Neuronal stem cell (in vitro differentiated cells): Measurements from ENCODE around the gene DDX39A.

ENCODE experiments used
- DNase-seq: peaks from one replicate; pipeline ENCODE4 v3.0.0-alpha.2; 2013; ENCODE audit warnings: low spot score
- H2AFZ ChIP-seq: one replicate; pipeline ENCODE4 v1.6.1; 2013; ENCODE audit warnings: mild to moderate bottlenecking, low read length, inconsistent platforms
- H2AK5ac ChIP-seq: 2 replicates; pipeline ENCODE4 v1.6.1; 2013; ENCODE audit warnings: low read depth, mild to moderate bottlenecking, inconsistent platforms, low read length, moderate library complexity, mixed read lengths
- H2BK120ac ChIP-seq: 2 replicates; pipeline ENCODE4 v1.6.1; 2013; ENCODE audit warnings: low read depth, mild to moderate bottlenecking, inconsistent platforms, low read length, moderate library complexity, mixed read lengths
- H2BK12ac ChIP-seq: one replicate; pipeline ENCODE4 v1.6.1; 2013; ENCODE audit warnings: low read length, inconsistent platforms
- H2BK15ac ChIP-seq: 2 replicates; pipeline ENCODE4 v1.6.1; 2013; ENCODE audit warnings: mild to moderate bottlenecking, low read length, inconsistent platforms, mixed read lengths
- H2BK5ac ChIP-seq: one replicate; pipeline ENCODE4 v1.6.1; 2013; ENCODE audit warnings: inconsistent platforms, mild to moderate bottlenecking, low read length, moderate library complexity
- H3K14ac ChIP-seq: one replicate; pipeline ENCODE4 v1.6.1; 2013; ENCODE audit warnings: low read length, inconsistent platforms
- H3K18ac ChIP-seq: 2 replicates; pipeline ENCODE4 v1.6.1; 2013; ENCODE audit warnings: low read length, inconsistent platforms
- H3K23ac ChIP-seq: 2 replicates; pipeline ENCODE4 v1.6.1; 2013; ENCODE audit warnings: low read depth, mild to moderate bottlenecking, mixed read lengths, low read length, inconsistent platforms; ENCODE audit not compliant: poor library complexity
- H3K27ac ChIP-seq: replicated peaks from 3 replicates; pipeline ENCODE4 v1.5.1; 2013; ENCODE audit warnings: low read length, inconsistent platforms
- H3K27me3 ChIP-seq, 3 experiments: 2 replicates each; pipeline ENCODE4 v1.6.1; 2013; ENCODE audit warnings: low read length in 3 of 3, mild to moderate bottlenecking in 2 of 3, inconsistent platforms in 1 of 3, low read depth in 1 of 3, mixed read lengths in 1 of 3, moderate library complexity in 1 of 3; ENCODE audit not compliant: control insufficient read depth in 3 of 3, insufficient read depth in 3 of 3
- H3K36me3 ChIP-seq, 2 donors: replicated peaks in 1 of 2; 2 replicates each; pipeline ENCODE4 v1.6.1; 2013; ENCODE audit warnings: low read length in 2 of 2; ENCODE audit not compliant: control insufficient read depth in 2 of 2, insufficient read depth in 2 of 2
- H3K4ac ChIP-seq: 2 replicates; pipeline ENCODE4 v1.6.1; 2013; ENCODE audit warnings: inconsistent platforms, mild to moderate bottlenecking, low read length, moderate library complexity
- H3K4me1 ChIP-seq, 2 donors: 1 replicate in 1 of 2; 2 replicates in 1 of 2; pipeline ENCODE4 v1.6.1; 2013; ENCODE audit warnings: low read length in 2 of 2, low read depth in 1 of 2; ENCODE audit not compliant: control insufficient read depth in 2 of 2, insufficient read depth in 1 of 2
- H3K4me2 ChIP-seq: one replicate; pipeline ENCODE4 v1.6.1; 2013; ENCODE audit warnings: mild to moderate bottlenecking, low read length, inconsistent platforms; ENCODE audit not compliant: insufficient read depth, poor library complexity, severe bottlenecking
- H3K4me3 ChIP-seq, 2 donors: 2 replicates each; pipeline ENCODE4 v1.5.1; 2013; ENCODE audit warnings: low read length in 2 of 2, mild to moderate bottlenecking in 2 of 2, inconsistent platforms in 1 of 2, moderate library complexity in 1 of 2
- H3K79me1 ChIP-seq: one replicate; pipeline ENCODE4 v1.6.1; 2013; ENCODE audit warnings: low read depth, mild to moderate bottlenecking, inconsistent platforms, low read length, moderate library complexity
- H3K9ac ChIP-seq: one replicate; pipeline ENCODE4 v1.6.1; 2013; ENCODE audit warnings: mild to moderate bottlenecking, low read depth, low read length, inconsistent platforms; ENCODE audit not compliant: poor library complexity
- H3K9me3 ChIP-seq, 2 donors: replicated peaks in 1 of 2; 2 replicates each; pipeline versions ENCODE3 to v1.6.1; 2013; ENCODE audit warnings: low read length in 2 of 2, mild to moderate bottlenecking in 2 of 2, inconsistent platforms in 1 of 2, low read depth in 1 of 2, mixed read lengths in 1 of 2, moderate library complexity in 1 of 2; ENCODE audit not compliant: control insufficient read depth in 2 of 2, insufficient read depth in 1 of 2
- H4K8ac ChIP-seq: one replicate; pipeline ENCODE4 v1.6.1; 2013; ENCODE audit warnings: low read depth, mild to moderate bottlenecking, inconsistent platforms, low read length, moderate library complexity
- H4K91ac ChIP-seq: one replicate; pipeline ENCODE4 v1.6.1; 2013; ENCODE audit warnings: low read length, low read depth, mild to moderate bottlenecking, inconsistent platforms; ENCODE audit not compliant: poor library complexity
- WGBS, 2 donors: extraction: QIAGEN DNeasy Blood & Tissue Kit; methylation state at CpG; one replicate each; pipeline ENCODE4 v1.1.7; 2013; ENCODE audit warnings: missing lambda C conversion rate in 2 of 2, mixed read lengths in 1 of 2; ENCODE audit not compliant: insufficient read length in 2 of 2, insufficient replicate concordance in 1 of 2; ENCODE audit errors: extremely low coverage in 2 of 2; 5-methylcytosine and 5-hydroxymethylcytosine counted together

The DDX39A gene

DNA sequence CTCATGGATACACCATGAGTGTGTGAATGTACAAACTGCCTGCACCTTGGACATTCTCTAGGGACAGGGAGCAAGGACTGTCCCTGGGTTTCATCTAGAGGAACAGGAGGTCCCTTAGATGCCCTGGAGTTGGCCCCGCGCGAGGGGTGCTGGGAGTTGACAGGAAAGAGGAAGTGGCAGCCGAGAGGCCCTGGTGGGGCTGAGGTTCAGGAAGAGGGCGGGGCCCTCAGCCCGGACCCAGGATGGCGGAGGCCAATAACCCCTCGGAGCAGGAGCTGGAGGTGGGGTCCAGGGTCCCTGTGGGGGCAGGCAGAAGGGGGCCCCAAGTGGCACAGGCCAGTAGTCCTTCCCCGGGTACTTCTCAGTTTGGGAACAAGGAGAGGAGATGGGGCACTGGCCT is 20.9 kb upstream of the DDX39A start:
- Histone ChIP-seq H3K27ac (no peak overlapping the region), H3K36me3 (peaks cover 27 to 53% of the 10 kb centered on the region in 2 donors)

DNA sequence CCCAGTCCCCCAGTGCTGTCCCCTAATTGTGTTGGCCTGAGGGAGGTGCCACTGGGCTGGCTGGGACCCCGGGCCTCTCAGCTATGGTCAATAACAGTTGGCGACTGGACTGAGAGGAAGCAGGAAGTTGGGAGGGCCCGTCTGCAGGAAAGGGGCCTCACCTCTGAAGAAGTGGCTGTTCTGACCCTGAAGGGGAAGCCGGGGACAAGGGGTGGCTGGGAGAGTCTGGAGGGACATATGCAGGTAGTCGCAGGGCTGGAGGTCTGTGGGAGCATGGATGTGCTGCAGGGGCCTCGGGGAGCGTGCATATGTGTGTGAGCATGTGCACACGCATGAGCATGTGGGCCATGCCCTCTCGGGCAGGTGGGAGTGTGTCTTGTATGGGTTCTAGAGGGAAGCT is 19.9 kb upstream of the DDX39A start:
- Histone ChIP-seq H3K9me3 (peaks cover 0 to 12% of the 10 kb centered on the region in 2 donors), H4K91ac (no peak overlapping the region), H3K4me1 (peaks cover 3 to 8% of the 10 kb centered on the region in 2 donors), H2BK5ac (peak overlapping the region; percentile 75), H3K18ac (peak overlapping the region; percentile 57), H2BK120ac (no peak overlapping the region), H3K4me2 (no peak overlapping the region), H3K23ac (peak overlapping the region; percentile 65), H3K9ac (no peak overlapping the region), H2BK12ac (no peak overlapping the region), H3K27ac (no peak overlapping the region), H3K4ac (no peak overlapping the region), H3K36me3 (peaks cover 20 to 43% of the 10 kb centered on the region in 2 donors), H2BK15ac (no peak overlapping the region), H3K14ac (peak overlapping the region; percentile 31), H4K8ac (peak overlapping the region; percentile 65), H3K4me3 (no peak overlapping the region), H2AFZ (no peak overlapping the region), H2AK5ac (no peak overlapping the region), H3K79me1 (peaks cover 21% of the 10 kb centered on the region), H3K27me3 (peaks cover 0 to 3% (median 0%) of the 10 kb centered on the region in 3 experiments)
- DNase-seq: no peak
- no CpG with 5 or more reads among the region's 9 CpGs for WGBS, 2 donors

More for the DNA sequence above, 20.9 kb upstream of the DDX39A start:
- Histone ChIP-seq H4K8ac (no peak overlapping the region), H2BK15ac (no peak overlapping the region), H3K9me3 (peaks cover 0 to 13% of the 10 kb centered on the region in 2 donors), H3K23ac (peak overlapping the region; percentile 55), H3K79me1 (peaks cover 16% of the 10 kb centered on the region), H3K27me3 (peaks cover 0 to 3% (median 0%) of the 10 kb centered on the region in 3 experiments), H2BK12ac (no peak overlapping the region), H2BK5ac (no peak overlapping the region), H3K4me2 (no peak overlapping the region), H4K91ac (no peak overlapping the region), H3K14ac (no peak overlapping the region), H2BK120ac (no peak overlapping the region), H2AK5ac (no peak overlapping the region), H3K18ac (no peak overlapping the region), H3K4me3 (no peak overlapping the region), H3K9ac (peak overlapping the region; percentile 81), H3K4ac (no peak overlapping the region), H2AFZ (no peak overlapping the region), H3K4me1 (peaks cover 0 to 4% of the 10 kb centered on the region in 2 donors)
- no peak for DNase-seq
- WGBS, 2 donors: no CpG with 5 or more reads among the region's 9 CpGs

DNA sequence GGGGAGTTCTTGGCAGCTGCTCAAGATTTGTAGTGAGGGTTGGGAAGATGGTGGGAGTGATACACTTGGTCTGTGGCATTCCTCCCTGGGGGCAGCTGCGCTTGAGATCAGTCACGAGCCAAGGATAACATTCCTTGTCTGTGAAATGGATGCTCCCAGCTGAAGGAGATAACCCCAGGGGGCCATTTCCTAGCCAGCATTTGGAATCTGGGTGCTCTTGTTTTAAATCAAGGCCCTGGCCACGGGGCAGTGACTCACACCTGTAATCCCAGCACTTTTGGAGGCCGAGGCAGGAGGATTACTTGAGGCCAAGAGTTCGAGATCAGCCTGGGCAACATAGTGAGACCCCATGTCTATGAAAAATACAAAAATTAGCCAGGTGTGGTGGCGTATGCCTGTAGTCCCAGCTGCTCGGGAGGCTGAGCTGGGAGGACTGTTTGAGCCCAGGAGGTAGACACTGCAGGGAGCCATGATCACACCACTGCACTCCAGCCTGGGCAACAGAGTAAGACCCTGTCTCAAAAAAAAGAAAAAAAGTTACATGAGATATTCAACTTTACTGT is 18.5 kb upstream of the DDX39A start:
- Histone ChIP-seq H2BK15ac (no peak overlapping the region), H2BK12ac (no peak overlapping the region), H2BK5ac (no peak overlapping the region), H2AFZ (no peak overlapping the region), H2BK120ac (no peak overlapping the region), H3K36me3 (peaks cover 7 to 29% of the 10 kb centered on the region in 2 donors), H3K9ac (no peak overlapping the region), H2AK5ac (no peak overlapping the region), H3K27me3 (no peaks in the 10 kb centered on the region), H3K4me3 (no peak overlapping the region), H3K14ac (no peak overlapping the region), H4K8ac (no peak overlapping the region), H3K4ac (no peak overlapping the region), H3K9me3 (peaks cover 0 to 2% of the 10 kb centered on the region in 2 donors), H3K18ac (no peak overlapping the region), H3K79me1 (peaks cover 20% of the 10 kb centered on the region), H3K4me2 (no peak overlapping the region), H3K27ac (no peak overlapping the region), H3K4me1 (peaks cover 4 to 13% of the 10 kb centered on the region in 2 donors), H4K91ac (no peak overlapping the region), H3K23ac (no peak overlapping the region)
- WGBS, 2 donors: no CpG with 5 or more reads among the region's 7 CpGs
- no peak for DNase-seq

DNA sequence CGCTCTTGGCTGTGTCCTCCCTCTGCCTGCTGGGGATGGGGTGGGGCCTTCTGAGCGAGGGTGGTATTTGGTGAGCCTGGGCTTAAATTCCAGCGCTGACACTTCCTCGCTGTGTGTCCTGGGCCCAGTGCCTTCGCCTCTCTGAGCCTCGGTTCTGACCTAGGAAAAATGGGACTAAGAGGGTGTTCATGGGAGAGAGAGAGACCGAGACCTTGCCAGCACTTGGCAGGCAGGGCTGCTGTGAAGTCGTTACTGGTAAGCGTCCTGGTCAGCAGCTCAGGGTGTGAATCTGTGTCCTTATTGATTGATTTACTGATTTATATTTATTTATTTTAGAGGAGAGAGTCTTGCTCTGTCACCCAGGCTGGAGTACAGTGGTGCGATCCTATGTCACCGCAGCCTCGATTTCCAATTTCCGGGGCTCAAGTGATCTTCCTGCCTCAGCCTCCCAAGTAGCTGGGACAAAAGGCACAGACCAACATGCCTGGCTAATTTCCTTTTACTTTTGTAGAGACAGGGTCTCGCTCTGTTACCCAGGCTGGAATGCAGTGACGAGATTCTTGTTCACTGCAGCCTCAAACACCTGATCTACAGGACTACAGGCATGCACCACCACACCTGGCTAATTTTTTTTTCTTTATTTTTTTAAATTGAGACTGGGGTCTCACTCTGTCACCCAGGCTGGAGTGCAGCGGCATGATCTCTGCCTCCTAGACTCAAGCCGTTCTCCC is 16.3 kb upstream of the DDX39A start:
- Histone ChIP-seq H3K4ac (no peak overlapping the region), H2AFZ (no peak overlapping the region), H3K79me1 (peaks cover 18% of the 10 kb centered on the region), H3K36me3 (peaks cover 0 to 12% of the 10 kb centered on the region in 2 donors), H3K27me3 (no peaks in the 10 kb centered on the region), H2BK5ac (no peak overlapping the region), H3K27ac (no peak overlapping the region), H3K4me1 (peaks cover 5 to 13% of the 10 kb centered on the region in 2 donors), H3K4me2 (no peak overlapping the region), H3K18ac (no peak overlapping the region), H3K9ac (no peak overlapping the region), H2BK12ac (no peak overlapping the region), H2BK15ac (no peak overlapping the region), H3K4me3 (no peak overlapping the region), H4K91ac (no peak overlapping the region), H4K8ac (no peak overlapping the region), H3K23ac (peak overlapping the region; percentile 16), H3K14ac (no peak overlapping the region), H2AK5ac (no peak overlapping the region), H2BK120ac (no peak overlapping the region), H3K9me3 (no peaks in the 10 kb centered on the region)
- DNase-seq: no peak
- no CpG with 5 or more reads among the region's 17 CpGs for WGBS, 2 donors
